ENCODE data around the gene PTPRK. TPM values are rescaled to one million over a fixed set of nuclear protein-coding genes. Genes with fewer than 3 reads are reported as not detected.

Gene PTPRK
- total RNA-seq, 1 experiment from 2014 or later = 34.2 TPM

- Histone ChIP-seq H2AFZ (ENCODE audit: low read depth, low read length, poor library complexity, severe bottlenecking) (no peak overlapping the region), H3K9me2 (ENCODE audit: insufficient read depth) (no peaks in the 10 kb centered on the region), H3K4me3 (replicated peaks in 1 of 2; ENCODE audit: low read depth in 1 of 2, low read length in 2 of 2) (no peak overlapping the region), H3K27ac (ENCODE audit: low read depth, low read length) (no peak overlapping the region), H3K79me2 (ENCODE audit: insufficient read depth, low read length) (peaks cover 53% of the 10 kb centered on the region), H3K4me2 (ENCODE audit: low read length) (no peak overlapping the region), H4K20me1 (ENCODE audit: insufficient read depth) (no peaks in the 10 kb centered on the region), H3K4me1 (ENCODE audit: control insufficient read depth in 1 of 2, insufficient read depth in 2 of 2, low read length in 2 of 2) (peaks cover 15 to 33% of the 10 kb centered on the region in 2 experiments; a peak in 3 of 4 replicates), H3K27me3 (ENCODE audit: insufficient read depth, low read length) (no peaks in the 10 kb centered on the region), H3K9ac (ENCODE audit: low read length) (no peak overlapping the region), H3K36me3 (ENCODE audit: control insufficient read depth in 1 of 2, insufficient read depth in 2 of 2, low read length in 2 of 2) (no peaks in the 10 kb centered on the region), H3K9me3 (ENCODE audit: control insufficient read depth in 1 of 2, insufficient read depth in 1 of 2, low read depth in 1 of 2, low read length in 2 of 2) (no peaks in the 10 kb centered on the region)
- DNase-seq (ENCODE audit: low read depth, low spot score) (no peak), ATAC-seq (no peak)
- TF ChIP-seq POLR2A (IDR thresholded peaks at IDR 0.05; ENCODE audit: borderline replicate concordance, extremely low read depth, insufficient read depth, insufficient read length) (no peak), EGR1 (IDR thresholded peaks at IDR 0.05; ENCODE audit: low read depth) (no peak), YY1 (IDR thresholded peaks at IDR 0.05; ENCODE audit: extremely low read depth, insufficient replicate concordance, low read depth, low read length) (no peak), MAX (IDR thresholded peaks at IDR 0.05) (no peak), FOSL1 (IDR thresholded peaks at IDR 0.05; ENCODE audit: low read depth) (no peak), TCF7L2 (IDR thresholded peaks at IDR 0.05; ENCODE audit: borderline replicate concordance, extremely low read depth, insufficient read depth, insufficient read length) (no peak), CBX3 (IDR thresholded peaks at IDR 0.05; ENCODE audit: low read depth) (no peak), EZH2phosphoT487 (IDR thresholded peaks at IDR 0.05; ENCODE audit: borderline replicate concordance) (no peak), SIN3A (IDR thresholded peaks at IDR 0.05; ENCODE audit: low read depth) (no peak), CTCF (IDR thresholded peaks at IDR 0.05 in 2 of 3, conservative IDR thresholded peaks at IDR 0.05 in 1 of 3; ENCODE audit: borderline replicate concordance in 1 of 3, insufficient read depth in 1 of 3, low read depth in 2 of 3, low read length in 2 of 3) (no peak)
- BruUV-seq (replicated peaks) = no TSS peak
- POLR2A ChIA-PET = no interaction called here
- RAD21 ChIA-PET (ENCODE audit: low non-redundant PET in 1 of 2, low total read pairs in 2 of 2, uncharacterized antibody in 2 of 2, unreplicated experiment in 2 of 2) = no interaction called here
- intact Hi-C loops (cut with micrococcal nuclease) = loop anchor here (10.0 kb wide), 1 partner anchor 659 kb away; no protein-coding TSS in a partner anchor
- CTCF ChIA-PET = no interaction called here
Measured at GRCh38 chr6:128513878-128514277, 6.5 kb downstream of the PTPRK start.
